ENCODE results near the gene TNFAIP8L2. TPM values are rescaled to one million over a fixed set of nuclear protein-coding genes. Genes with fewer than 3 reads are reported as not detected.
A peak's percentile ranks its signal among the peaks of the same experiment; 100 is the strongest.

Gene TNFAIP8L2
- total and polyA plus RNA-seq, 9 donors, result 0.48 to 4.6 (median 2.1) TPM

GRCh38 chr1:151146412-151147131 is 9.9 kb upstream of the TNFAIP8L2 start, which contains the start of gene SEMA6C:
TSS of gene SEMA6C (minus strand) at chr1:151146631. CDS start at chr1:151142621, 4,010 bp downstream.
- H3K4me1 ChIP-seq (ENCODE audit: insufficient read depth), result peaks cover 8% of the 10 kb centered on the region

GRCh38 chr1:151147132-151147503 is 9.3 kb upstream of the TNFAIP8L2 start:
- intact Hi-C loops (cut with DNase I), result loop anchor here in 2 of 4 donors (5.0 to 10.0 kb wide), 2 partner anchors 72 to 75 kb away; partner anchors contain the start of gene GABPB2 (in 2 of the 2)
- Histone ChIP-seq H3K4me3 (peak overlapping the region; percentile 45), H3K36me3 (no peaks in the 10 kb centered on the region), H3K4me1 (ENCODE audit: insufficient read depth) (peaks cover 8% of the 10 kb centered on the region), H3K27me3 (no peaks in the 10 kb centered on the region), H3K9me3 (no peaks in the 10 kb centered on the region), H3K27ac (peak overlapping the region; percentile 33 to 77)
- 6 to 9% (median 6%) methylated on average over 7 of the region's 7 CpGs for WGBS, 3 donors
- DNase-seq, result peak in 3 of 5 donors; percentile 42 to 51 (median 45)
- TF ChIP-seq CTCF (IDR thresholded peaks at IDR 0.05) (no peak), POLR2A (IDR thresholded peaks at IDR 0.05) (no peak), EP300 (IDR thresholded peaks at IDR 0.05) (no peak)

More at GRCh38 chr1:151146412-151147131, 9.9 kb upstream of the TNFAIP8L2 start, which contains the start of gene SEMA6C:
- WGBS, 3 donors, result 0 to 1% (median 1%) methylated on average over 48 to 61 of the region's 61 CpGs
- H3K9me3 ChIP-seq, result no peaks in the 10 kb centered on the region
- TF ChIP-seq POLR2A (IDR thresholded peaks at IDR 0.05) (peak; percentile 72), CTCF (IDR thresholded peaks at IDR 0.05) (no peak)
- H3K27me3 ChIP-seq, result no peaks in the 10 kb centered on the region
- H3K36me3 ChIP-seq, result no peaks in the 10 kb centered on the region
- intact Hi-C loops (cut with DNase I), result loop anchor here in 2 of 4 donors (5.0 to 10.0 kb wide), 2 partner anchors 72 to 74 kb away; partner anchors contain the start of gene GABPB2 (in 2 of the 2)
- peak within 1 kb of the TSS; percentile 45 for H3K4me3 ChIP-seq
- H3K27ac ChIP-seq, result peak within 1 kb of the TSS; percentile 41 to 77
- peak; percentile 94 to 96 (median 95) for DNase-seq

- intact Hi-C loops (cut with DNase I), result loop anchor here in 2 of 4 donors (5.0 to 10.0 kb wide), 2 partner anchors 73 to 75 kb away; partner anchors contain the start of gene GABPB2 (in 2 of the 2)
- Histone ChIP-seq H3K9me3 (no peaks in the 10 kb centered on the region), H3K4me3 (no peak overlapping the region), H3K4me1 (ENCODE audit: insufficient read depth) (peaks cover 8% of the 10 kb centered on the region), H3K27me3 (no peaks in the 10 kb centered on the region), H3K36me3 (no peaks in the 10 kb centered on the region), H3K27ac (peak overlapping the region in 1 of 2 donors; percentile 77)
- WGBS, 3 donors, result 87 to 92% (median 88%) methylated on average over 2 of the region's 2 CpGs
- TF ChIP-seq CTCF (IDR thresholded peaks at IDR 0.05) (no peak), POLR2A (IDR thresholded peaks at IDR 0.05) (no peak), EP300 (IDR thresholded peaks at IDR 0.05) (no peak)
- no peak for DNase-seq
Measured at GRCh38 chr1:151147665-151148064, 8.8 kb upstream of the TNFAIP8L2 start.

GRCh38 chr1:151157067-151157531 is 650 bp downstream of the TNFAIP8L2 start:
- no peak overlapping the region for H3K4me3 ChIP-seq
- intact Hi-C loops (cut with DNase I), result loop anchor here in 3 of 4 donors (5.0 to 10.0 kb wide), 4 partner anchors 55 to 135 kb away; no protein-coding TSS in a partner anchor
- TF ChIP-seq EP300 (IDR thresholded peaks at IDR 0.05) (no peak), POLR2A (IDR thresholded peaks at IDR 0.05) (no peak), CTCF (IDR thresholded peaks at IDR 0.05) (no peak)
- no peaks in the 10 kb centered on the region for H3K4me1 ChIP-seq (ENCODE audit: insufficient read depth)
- no peak overlapping the region for H3K27ac ChIP-seq
- no peaks in the 10 kb centered on the region for H3K36me3 ChIP-seq
- no peaks in the 10 kb centered on the region for H3K9me3 ChIP-seq
- H3K27me3 ChIP-seq, result no peaks in the 10 kb centered on the region
- DNase-seq, result no peak
- 83 to 86% (median 84%) methylated on average over 6 of the region's 6 CpGs for WGBS, 3 donors

All from ovary (tissue), 9 donors.